ENCODE data around the gene DHRSX.

GRCh38 chrX:2383735-2384134, 117.0 kb downstream of the DHRSX start:
- TF ChIP-seq, protein P1, sequence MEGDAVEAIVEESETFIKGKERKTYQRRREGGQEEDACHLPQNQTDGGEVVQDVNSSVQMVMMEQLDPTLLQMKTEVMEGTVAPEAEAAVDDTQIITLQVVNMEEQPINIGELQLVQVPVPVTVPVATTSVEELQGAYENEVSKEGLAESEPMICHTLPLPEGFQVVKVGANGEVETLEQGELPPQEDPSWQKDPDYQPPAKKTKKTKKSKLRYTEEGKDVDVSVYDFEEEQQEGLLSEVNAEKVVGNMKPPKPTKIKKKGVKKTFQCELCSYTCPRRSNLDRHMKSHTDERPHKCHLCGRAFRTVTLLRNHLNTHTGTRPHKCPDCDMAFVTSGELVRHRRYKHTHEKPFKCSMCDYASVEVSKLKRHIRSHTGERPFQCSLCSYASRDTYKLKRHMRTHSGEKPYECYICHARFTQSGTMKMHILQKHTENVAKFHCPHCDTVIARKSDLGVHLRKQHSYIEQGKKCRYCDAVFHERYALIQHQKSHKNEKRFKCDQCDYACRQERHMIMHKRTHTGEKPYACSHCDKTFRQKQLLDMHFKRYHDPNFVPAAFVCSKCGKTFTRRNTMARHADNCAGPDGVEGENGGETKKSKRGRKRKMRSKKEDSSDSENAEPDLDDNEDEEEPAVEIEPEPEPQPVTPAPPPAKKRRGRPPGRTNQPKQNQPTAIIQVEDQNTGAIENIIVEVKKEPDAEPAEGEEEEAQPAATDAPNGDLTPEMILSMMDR (IDR thresholded peaks at IDR 0.05): no peak
- TF ChIP-seq POLR2A (IDR thresholded peaks at IDR 0.05) (no peak), EP300 (IDR thresholded peaks at IDR 0.05) (no peak), POLR2AphosphoS5 (IDR thresholded peaks at IDR 0.05) (no peak)
